NCI-H748 (cell line): Measurements from ENCODE around the gene ALAD.
"Not testable (repeated sequence)": the region's sequence is repeated elsewhere in the genome, so short reads cannot be mapped to it uniquely, and the experiment has no call there.

Source experiments
- DNase-seq: peaks from one replicate; lab custom pipeline; 2025; ENCODE audit not compliant: unreplicated experiment; lab: John Stamatoyannopoulos, UW

Gene ALAD

GRCh38 chr9:113399646-113400200 is 1.4 kb downstream of the ALAD start:
- peak; percentile 9 for DNase-seq

DNA sequence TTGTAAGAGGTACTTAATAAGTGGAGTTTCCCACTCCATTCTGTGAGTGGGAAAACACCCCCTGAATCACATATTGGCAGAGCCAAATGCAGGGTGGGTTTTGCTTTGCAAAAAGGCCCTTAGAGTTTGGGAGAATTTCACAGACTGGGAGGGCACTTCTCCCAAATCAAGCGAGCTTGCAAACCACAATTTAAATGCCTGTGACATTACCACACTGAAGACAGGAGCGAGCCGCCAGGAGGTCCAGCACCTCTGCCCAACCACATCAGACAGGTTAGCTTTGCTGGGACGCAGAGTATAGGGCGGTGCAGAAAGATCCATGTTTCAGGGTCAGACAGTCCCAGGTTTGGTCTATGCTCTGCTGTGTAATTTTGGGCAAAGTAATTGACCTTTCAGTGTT is 2.3 kb downstream of the ALAD start:
- no peak for DNase-seq

DNA sequence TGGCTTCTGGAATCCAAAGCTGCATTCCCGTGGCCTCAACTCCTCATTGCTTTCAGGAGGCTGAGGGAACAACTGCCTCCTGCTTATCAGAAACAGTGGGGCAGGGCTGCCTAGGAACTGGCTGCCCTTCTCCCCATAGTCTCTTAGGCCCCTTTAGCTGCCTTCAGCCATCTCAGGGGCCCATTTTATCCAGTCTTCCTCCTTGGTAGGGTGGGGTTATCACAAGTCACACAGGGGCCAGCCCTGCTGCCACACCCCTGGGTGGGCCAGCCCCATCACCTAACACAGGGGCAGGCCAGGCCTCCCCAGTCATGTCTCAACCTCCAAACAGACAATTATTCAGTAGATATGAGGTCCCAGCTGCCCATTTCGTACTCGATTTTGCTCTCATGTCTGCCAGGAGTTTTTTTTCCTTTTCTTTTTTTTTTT is 3.9 kb downstream of the ALAD start:
- DNase-seq = no peak

GRCh38 chr9:113395000-113395861 is 5.9 kb downstream of the ALAD start:
- no peak for DNase-seq

DNA sequence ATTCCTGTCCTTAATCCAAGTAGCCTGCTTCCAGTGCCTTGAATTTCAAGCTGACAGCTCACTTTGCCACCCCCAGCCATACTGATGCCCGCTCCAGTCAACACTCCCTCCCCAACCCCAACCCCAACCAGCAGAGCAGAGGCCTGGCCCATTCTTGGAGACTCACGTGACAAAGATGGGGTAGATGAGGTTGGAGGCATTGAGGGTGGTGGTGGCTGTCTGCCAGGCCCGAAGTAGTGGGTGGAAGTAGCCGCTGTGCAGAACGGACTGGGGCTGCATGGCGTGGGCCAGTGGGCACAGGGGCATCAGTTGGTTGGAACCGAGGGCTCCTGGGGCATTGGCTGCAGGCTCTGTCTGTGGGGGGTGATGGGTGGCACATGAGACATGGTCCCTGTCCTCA is 7.8 kb downstream of the ALAD start:
- DNase-seq = no peak

GRCh38 chr9:113391917-113392316 is 9.2 kb downstream of the ALAD start:
- DNase-seq = no peak

DNA sequence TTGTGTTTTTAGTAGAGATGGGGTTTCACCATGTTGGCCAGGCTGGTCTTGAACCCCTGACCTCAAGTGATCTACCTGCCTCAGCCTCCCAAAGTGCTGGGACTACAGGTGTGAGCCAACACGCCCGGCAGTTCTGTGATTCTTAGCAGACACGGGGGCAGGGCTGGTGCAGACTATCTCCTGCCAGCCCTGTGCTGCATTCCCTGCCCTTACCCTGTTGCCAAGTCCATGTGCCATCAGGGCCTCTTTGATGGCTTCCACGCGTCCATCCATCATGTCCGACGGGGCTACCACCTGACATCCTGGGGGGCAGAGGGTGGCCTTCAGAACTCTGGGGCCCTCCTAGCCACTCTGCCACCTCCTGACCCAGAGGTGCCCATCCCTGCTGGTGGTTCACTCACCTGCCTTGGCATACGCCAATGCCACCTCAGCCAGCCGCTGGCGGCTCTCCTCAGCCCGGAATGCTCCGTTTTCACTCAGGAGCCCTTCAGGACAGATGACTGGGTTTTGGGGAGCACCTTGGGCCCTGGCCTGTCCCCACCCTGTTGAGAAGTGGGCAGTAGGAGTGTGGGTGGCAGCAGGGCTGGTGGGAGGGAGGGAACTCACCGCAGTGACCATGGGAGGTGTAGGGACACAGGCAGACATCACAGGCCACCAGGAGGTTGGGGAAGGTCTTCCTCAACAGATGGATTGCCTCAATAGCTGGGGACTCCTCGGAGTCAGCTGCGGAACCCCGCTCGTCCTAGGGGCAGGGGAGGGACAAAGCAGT is 10.7 kb downstream of the ALAD start:
- DNase-seq = no peak

- DNase-seq = no peak
Observed at GRCh38 chr9:113389451-113389850, 11.6 kb downstream of the ALAD start.

GRCh38 chr9:113388833-113389232 is 12.3 kb downstream of the ALAD start:
- DNase-seq = no peak

DNA sequence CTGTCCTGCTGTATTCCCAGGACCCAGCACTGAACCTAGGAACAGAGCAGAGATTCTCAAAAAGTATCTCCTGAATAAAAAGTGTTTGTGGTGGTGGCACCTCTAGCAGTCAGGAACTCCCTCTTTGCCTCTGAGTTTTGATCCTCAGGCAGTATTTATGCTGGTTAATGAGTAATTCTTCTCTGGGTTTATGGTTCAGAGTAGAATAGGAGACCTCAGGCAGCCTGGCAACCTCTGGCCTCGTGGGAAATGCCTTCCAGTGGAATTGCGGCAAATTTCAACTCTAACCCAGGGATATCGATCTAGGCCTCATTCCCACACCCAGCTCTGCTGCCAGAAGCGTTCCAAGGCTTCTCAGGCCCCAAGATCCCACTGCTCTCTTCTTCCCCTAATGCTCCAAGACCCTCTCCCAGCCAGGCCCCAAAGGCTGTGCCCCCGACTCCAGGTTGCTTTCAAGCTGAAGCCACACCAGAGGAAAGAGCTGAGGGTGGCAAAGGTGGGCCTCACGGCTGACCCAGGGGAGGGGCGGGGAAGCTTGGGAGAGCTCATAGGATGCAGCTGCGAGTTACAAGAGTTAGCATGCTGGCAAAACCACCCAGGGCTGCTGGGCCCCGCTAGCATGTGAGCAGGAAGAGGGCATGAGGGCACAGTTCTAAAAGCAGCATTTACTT is 13.4 kb downstream of the ALAD start:
- DNase-seq = no peak

DNA sequence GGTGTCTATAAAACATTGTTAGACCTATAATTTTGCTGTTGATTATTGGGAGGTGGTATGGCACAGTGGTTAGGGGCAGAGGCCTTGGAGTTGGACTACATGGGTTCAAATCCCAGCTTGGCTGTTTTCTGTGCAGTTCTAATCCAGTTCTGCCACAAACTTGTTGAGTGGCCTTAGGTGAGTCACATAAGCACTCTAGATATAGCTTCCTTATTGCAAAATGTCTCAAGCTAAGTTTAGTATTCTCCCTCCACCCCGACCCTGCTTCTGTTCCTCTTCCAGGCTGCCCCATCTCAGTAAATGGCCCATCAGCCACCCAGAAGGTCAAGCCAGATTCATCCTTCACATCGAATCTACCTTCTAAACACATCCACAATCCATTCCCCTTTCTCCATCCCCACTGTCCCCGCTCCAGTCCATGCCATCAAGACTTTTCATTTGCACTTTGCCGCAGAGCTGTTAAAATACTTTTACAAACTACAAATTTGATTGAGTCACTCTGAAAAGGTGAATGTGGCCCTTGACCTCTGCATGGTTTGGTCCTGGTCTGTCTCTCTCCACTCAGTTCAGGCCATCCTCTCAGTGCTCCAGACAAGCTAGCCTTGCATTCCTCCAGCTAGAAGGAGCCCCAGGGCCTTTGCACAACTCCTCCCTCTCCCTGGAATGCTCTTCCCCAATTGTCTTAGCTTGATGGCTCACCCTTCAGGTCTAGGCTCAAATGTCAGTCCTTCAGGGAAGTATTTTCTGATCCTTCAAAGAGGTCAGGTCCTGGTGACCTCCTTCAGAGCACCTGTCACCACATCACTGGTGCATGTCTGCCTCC is 14.3 kb downstream of the ALAD start:
- no peak for DNase-seq

- no peak for DNase-seq
Observed at GRCh38 chr9:113381909-113382411, 19.1 kb downstream of the ALAD start.

GRCh38 chr9:113381441-113381840 is 19.6 kb downstream of the ALAD start:
- DNase-seq = not testable (repeated sequence)

- peak; percentile 42 for DNase-seq
Observed at GRCh38 chr9:113380869-113381378, 20.2 kb downstream of the ALAD start.

DNA sequence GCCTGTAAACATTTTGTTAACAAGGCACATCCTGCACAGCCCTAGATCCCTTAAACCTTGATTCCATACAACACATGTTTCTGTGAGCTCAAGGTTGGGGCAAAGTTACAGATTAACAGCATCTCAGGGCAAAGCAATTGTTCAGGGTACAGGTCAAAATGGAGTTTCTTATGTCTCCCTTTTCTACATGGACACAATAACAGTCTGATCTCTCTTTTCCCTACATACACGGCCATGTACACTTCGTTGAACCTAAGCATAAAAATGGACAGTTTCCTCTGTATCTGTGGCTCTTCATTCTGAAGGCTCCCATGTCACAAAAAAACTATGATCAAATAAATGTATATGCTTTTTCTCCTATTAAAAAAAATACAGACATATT is 21.3 kb downstream of the ALAD start:
- not testable (repeated sequence) for DNase-seq

- not testable (repeated sequence) for DNase-seq
Observed at GRCh38 chr9:113379094-113379828, 21.8 kb downstream of the ALAD start.

DNA sequence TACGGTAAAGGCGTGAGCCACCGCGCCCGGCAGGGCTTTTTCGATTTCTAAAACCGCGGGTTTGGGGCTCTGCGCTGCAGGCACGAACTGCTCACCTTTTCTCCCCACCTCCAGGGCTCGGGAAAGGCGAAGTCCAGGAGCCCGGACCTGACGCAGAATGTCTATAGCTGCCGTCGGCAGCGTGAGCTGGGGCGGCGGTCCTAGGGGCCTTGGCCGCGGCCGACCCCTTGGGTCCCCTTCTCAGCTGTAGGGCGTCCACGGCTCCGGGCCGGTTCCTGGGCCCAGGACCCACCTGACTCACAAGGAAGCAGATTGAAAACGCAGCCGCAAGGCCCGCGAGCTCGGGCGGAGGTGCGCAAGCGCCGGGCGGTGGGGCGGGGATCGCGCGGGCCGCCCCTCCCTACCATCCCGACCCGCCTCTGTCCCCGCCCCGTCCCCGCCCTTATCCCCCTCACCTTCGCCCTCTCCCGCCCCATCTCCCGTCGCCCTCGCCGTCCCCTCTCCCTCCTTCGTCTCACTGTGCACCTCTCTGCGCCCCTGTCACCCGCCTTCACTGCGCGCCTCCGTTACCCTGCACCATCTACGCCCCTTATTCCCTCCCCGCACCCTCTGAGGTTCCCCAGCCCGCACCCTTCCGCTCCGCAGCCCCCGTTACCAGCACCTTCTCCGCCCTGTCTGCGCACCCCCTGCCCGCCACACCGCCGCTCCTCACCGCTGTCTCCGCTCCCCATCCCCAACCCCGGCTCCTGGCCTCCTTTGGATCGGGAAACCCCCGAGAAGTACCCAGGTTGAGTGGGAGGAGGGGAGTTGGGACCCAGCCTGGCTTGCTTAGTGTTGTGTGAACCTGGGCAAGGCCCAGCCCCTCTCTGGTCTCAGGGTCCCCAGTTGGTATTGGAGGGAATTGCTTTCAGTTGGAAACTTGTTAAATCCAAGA is 24.2 kb downstream of the ALAD start, which contains the start of gene HDHD3:
Gene HDHD3 (minus strand): TSS at position 353 of the 934 bp plus-strand sequence. CDS start 2,632 bp downstream, outside the sequence.
- peak; percentile 83 for DNase-seq
